Left lung (tissue), 10 donors: ENCODE measurements around the gene SAPCD2. TPM values are rescaled to one million over a fixed set of nuclear protein-coding genes. Genes with fewer than 3 reads are reported as not detected.
A peak's percentile ranks its signal among the peaks of the same experiment; 100 is the strongest.

Source experiments
- ATAC-seq: fragments of 200-7000 bp; cut with Tn5 transposase; one replicate; pipeline ENCODE4 v1.9.1; 2020; ENCODE audit warnings: moderate library complexity
- DNase-seq, 4 donors: peaks; one replicate each; pipeline ENCODE4 v3.0.0-alpha.2; 2013 to 2020
- H3K27ac ChIP-seq, 2 donors: fragments of 200-600 bp; sonication (generic) in 1 of 2; one replicate each; pipeline versions ENCODE4 v1.5.0 to v1.8.0; 2020 to 2021
- H3K27me3 ChIP-seq, 2 donors: fragments of 200-600 bp; sonication (generic) in 1 of 2; one replicate each; pipeline versions ENCODE4 v1.5.0 to v1.8.0; 2020 to 2021
- H3K36me3 ChIP-seq, 2 donors: fragments of 200-600 bp; sonication (generic) in 1 of 2; one replicate each; pipeline versions ENCODE4 v1.5.0 to v1.8.0; 2020 to 2021
- H3K4me1 ChIP-seq, 2 donors: fragments of 200-600 bp; one replicate each; pipeline ENCODE4 v1.8.0; 2021
- H3K4me3 ChIP-seq, 2 donors: fragments of 200-600 bp; sonication (generic) in 1 of 2; one replicate each; pipeline versions ENCODE4 v1.5.0 to v1.8.0; 2020 to 2021; ENCODE audit warnings: mild to moderate bottlenecking in 1 of 2
- H3K9me3 ChIP-seq, 2 donors: fragments of 200-600 bp; sonication (generic) in 1 of 2; one replicate each; pipeline versions ENCODE4 v1.5.0 to v1.8.0; 2020 to 2021
- CTCF ChIP-seq, 2 donors: fragments of 200-600 bp; sonication (generic) in 1 of 2; IDR thresholded peaks; one replicate each; pipeline versions ENCODE4 v1.5.0 to v1.8.0; 2021; ENCODE audit warnings: antibody characterized with exemption in 2 of 2
- intact Hi-C, 2 donors: fragments of 100-400 bp; cut with DNase I; formaldehyde crosslinking; loops; one replicate each; pipeline versions ENCODE4 v1.11.2 to v1.14.2; 2022
- polyA plus RNA-seq, 6 donors: library from polyadenylated mRNA; unstranded; fragments of 120-200 nt; gene quantifications; one replicate each; pipeline ENCODE4 v1.2.1, GENCODE V29; 2013; ENCODE audit not compliant: insufficient read length in 6 of 6
- total RNA-seq, 2 donors: library from RNA; stranded (reverse); fragmentation: NEBNext Ultra II Directional; extraction: Animal tissue kit (Norgen Biotek cat#: 25700); gene quantifications; one replicate each; pipeline ENCODE4 v1.2.1, GENCODE V29; 2021
- donor health status: DM: no; HTN: yes; CAD: no.
- donor health status: DM: no; HTN: no; CAD: no.

SAPCD2 gene
- total and polyA plus RNA-seq, 8 donors: 2.7 to 15.1 (median 9.1) TPM

GRCh38 chr9:137052998-137053943, 17.1 kb downstream of the SAPCD2 start:
- H3K36me3 ChIP-seq: no peaks in the 10 kb centered on the region
- H3K4me3 ChIP-seq: peak overlapping the region; percentile 15 to 40
- peak; percentile 25 for ATAC-seq
- H3K9me3 ChIP-seq: no peaks in the 10 kb centered on the region
- H3K4me1 ChIP-seq: peaks cover 9 to 43% of the 10 kb centered on the region in 2 donors
- peak in 1 of 4 donors; percentile 74 for DNase-seq
- TF ChIP-seq CTCF (IDR thresholded peaks at IDR 0.05): no peak
- H3K27ac ChIP-seq: no peak overlapping the region
- intact Hi-C loops: no loop called here
- peaks cover 30 to 76% of the 10 kb centered on the region in 2 donors for H3K27me3 ChIP-seq

- no peak overlapping the region for H3K4me3 ChIP-seq
- H3K27me3 ChIP-seq: peaks cover 39 to 86% of the 10 kb centered on the region in 2 donors
- intact Hi-C loops: no loop called here
- TF ChIP-seq CTCF (IDR thresholded peaks at IDR 0.05): no peak
- DNase-seq (no peak), ATAC-seq (no peak)
- H3K9me3 ChIP-seq: no peaks in the 10 kb centered on the region
- no peaks in the 10 kb centered on the region for H3K36me3 ChIP-seq
- no peak overlapping the region for H3K27ac ChIP-seq
- peaks cover 9 to 43% of the 10 kb centered on the region in 2 donors for H3K4me1 ChIP-seq
Observed at GRCh38 chr9:137052293-137052692, 18.1 kb downstream of the SAPCD2 start.

DNA sequence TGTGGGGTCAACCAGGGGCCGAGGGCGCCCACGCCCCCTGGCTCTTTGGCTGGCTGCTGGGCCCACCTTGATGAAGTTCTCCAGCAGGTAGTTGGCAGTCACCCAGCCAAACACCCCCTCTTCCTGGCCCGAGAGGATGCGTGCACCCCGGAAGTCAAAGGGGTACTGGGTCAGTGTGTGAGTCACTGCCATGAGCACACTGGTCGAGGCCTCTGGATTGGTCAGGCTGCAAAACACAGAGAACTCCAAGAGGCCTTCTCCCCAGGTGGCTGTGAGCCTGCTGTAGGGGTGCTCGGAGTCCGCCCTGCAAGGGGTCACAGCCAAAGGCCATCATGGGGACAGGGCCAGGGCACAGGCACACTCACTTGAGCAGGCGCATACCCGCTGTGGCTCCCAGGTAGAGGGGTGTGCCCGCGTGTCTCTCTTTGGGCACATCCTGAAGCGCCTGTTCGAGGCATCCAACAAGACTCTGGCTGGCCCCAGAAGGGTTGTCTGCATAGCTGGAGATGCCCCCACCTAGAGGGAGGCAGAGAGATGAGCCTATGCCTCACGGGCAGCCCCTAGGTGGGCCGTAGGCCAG, 19.1 kb downstream of the SAPCD2 start:
- no peak for TF ChIP-seq CTCF (IDR thresholded peaks at IDR 0.05)
- Histone ChIP-seq H3K4me1 (peaks cover 11 to 48% of the 10 kb centered on the region in 2 donors), H3K9me3 (no peaks in the 10 kb centered on the region), H3K36me3 (no peaks in the 10 kb centered on the region), H3K27ac (no peak overlapping the region), H3K27me3 (peaks cover 42 to 97% of the 10 kb centered on the region in 2 donors), H3K4me3 (no peak overlapping the region)
- no peak for DNase-seq
- intact Hi-C loops: no loop called here
- ATAC-seq: no peak

DNA sequence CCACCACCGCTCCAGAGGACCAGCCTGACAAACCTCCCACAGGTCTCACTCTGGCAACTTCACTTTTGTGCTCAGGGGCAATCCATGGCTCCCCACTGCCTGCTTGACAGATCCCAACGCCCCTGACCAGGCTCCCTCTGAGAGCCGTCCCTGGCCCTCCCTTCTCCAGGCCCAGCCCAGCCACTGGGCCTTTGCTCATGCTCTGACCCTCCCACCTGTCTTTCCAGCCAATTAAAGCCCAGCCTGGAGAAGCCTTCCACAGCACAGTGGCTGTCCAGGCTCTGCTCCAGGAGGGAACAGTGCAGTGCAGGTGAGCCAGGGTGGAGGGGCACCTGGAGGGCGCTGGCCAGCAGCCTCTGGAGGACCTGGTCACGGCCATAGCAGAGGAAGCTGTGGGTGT, 19.8 kb downstream of the SAPCD2 start:
- H3K27me3 ChIP-seq: peaks cover 42 to 100% of the 10 kb centered on the region in 2 donors
- DNase-seq: no peak
- H3K36me3 ChIP-seq: no peaks in the 10 kb centered on the region
- H3K27ac ChIP-seq: no peak overlapping the region
- no peak for TF ChIP-seq CTCF (IDR thresholded peaks at IDR 0.05)
- ATAC-seq: no peak
- intact Hi-C loops: no loop called here
- no peaks in the 10 kb centered on the region for H3K9me3 ChIP-seq
- H3K4me1 ChIP-seq: peaks cover 13 to 47% of the 10 kb centered on the region in 2 donors
- H3K4me3 ChIP-seq: no peak overlapping the region
